HFFc6 (cell line): ENCODE measurements around the gene TMPRSS5. TPM values are rescaled to one million over a fixed set of nuclear protein-coding genes. Genes with fewer than 3 reads are reported as not detected.

Experiments
- DNase-seq: peaks from one replicate; pipeline ENCODE4 v3.0.0-alpha.2; 2018
- H3K27ac Mint-ChIP-seq: 2 replicates; pipeline ENCODE4 v1.8.0; 2020; ENCODE audit warnings: mild to moderate bottlenecking, mixed read lengths
- H3K27me3 Mint-ChIP-seq: 2 replicates; pipeline ENCODE4 v1.8.0; 2021; ENCODE audit warnings: mild to moderate bottlenecking, moderate library complexity, mixed read lengths; ENCODE audit not compliant: insufficient read depth
- H3K36me3 Mint-ChIP-seq: 2 replicates; pipeline ENCODE4 v1.8.0; 2021; ENCODE audit warnings: low read depth, mixed read lengths
- H3K4me1 Mint-ChIP-seq: 2 replicates; pipeline ENCODE4 v1.8.0; 2020; ENCODE audit warnings: low read depth, mixed read lengths
- H3K4me3 Mint-ChIP-seq: 2 replicates; pipeline ENCODE4 v1.8.0; 2020; ENCODE audit warnings: mild to moderate bottlenecking, moderate library complexity, mixed read lengths
- H3K9me3 Mint-ChIP-seq: 2 replicates; pipeline ENCODE4 v1.8.0; 2020; ENCODE audit warnings: mild to moderate bottlenecking, mixed read lengths
- total RNA-seq, 6 experiments: library from RNA; stranded (reverse); fragmentation: NEBNext Ultra II Directional; extraction: Animal tissue kit (Norgen Biotek cat#: 25700); gene quantifications; 2 replicates in 1 of 6; 3 replicates in 5 of 6; pipeline ENCODE4 v1.2.3, GENCODE V29; 2021
- TF ChIP-seq, protein P1 (sequence below): fragments of 200-600 bp; sonication (generic); IDR thresholded peaks from 2 replicates; pipeline ENCODE4 v1.5.0; 2021; ENCODE audit warnings: antibody characterized with exemption, mild to moderate bottlenecking

The TMPRSS5 gene
- total RNA-seq, 6 experiments from 2014 or later: 0.08 to 0.24 TPM; not detected in 4

DNA sequence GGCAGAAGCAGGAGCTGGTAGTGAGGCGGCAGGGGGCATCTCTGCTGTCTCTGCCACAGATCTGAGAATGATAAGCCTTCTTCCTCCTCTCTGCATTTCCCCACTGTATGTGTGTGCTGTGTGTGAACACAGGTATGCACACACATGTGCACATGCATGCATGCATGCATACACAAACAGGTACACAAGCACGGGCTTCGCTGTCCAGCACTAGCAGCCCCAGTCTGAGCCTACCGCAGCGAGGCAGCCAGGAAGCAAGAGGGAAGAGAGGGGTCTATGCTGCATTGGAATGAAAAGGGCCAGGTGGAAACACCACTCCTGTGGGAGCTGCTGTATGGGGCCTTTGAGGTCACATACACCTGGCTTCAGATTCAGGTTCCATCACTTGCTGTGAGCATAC is 62.4 kb downstream of the TMPRSS5 start:
- no peak overlapping the region for H3K27ac Mint-ChIP-seq
- peaks cover 31% of the 10 kb centered on the region for H3K9me3 Mint-ChIP-seq
- no peaks in the 10 kb centered on the region; the same call in 1 of the 2 replicates for H3K27me3 Mint-ChIP-seq
- no peak overlapping the region for H3K4me3 Mint-ChIP-seq
- TF ChIP-seq, protein P1, sequence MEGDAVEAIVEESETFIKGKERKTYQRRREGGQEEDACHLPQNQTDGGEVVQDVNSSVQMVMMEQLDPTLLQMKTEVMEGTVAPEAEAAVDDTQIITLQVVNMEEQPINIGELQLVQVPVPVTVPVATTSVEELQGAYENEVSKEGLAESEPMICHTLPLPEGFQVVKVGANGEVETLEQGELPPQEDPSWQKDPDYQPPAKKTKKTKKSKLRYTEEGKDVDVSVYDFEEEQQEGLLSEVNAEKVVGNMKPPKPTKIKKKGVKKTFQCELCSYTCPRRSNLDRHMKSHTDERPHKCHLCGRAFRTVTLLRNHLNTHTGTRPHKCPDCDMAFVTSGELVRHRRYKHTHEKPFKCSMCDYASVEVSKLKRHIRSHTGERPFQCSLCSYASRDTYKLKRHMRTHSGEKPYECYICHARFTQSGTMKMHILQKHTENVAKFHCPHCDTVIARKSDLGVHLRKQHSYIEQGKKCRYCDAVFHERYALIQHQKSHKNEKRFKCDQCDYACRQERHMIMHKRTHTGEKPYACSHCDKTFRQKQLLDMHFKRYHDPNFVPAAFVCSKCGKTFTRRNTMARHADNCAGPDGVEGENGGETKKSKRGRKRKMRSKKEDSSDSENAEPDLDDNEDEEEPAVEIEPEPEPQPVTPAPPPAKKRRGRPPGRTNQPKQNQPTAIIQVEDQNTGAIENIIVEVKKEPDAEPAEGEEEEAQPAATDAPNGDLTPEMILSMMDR: no peak
- no peaks in the 10 kb centered on the region for H3K36me3 Mint-ChIP-seq
- H3K4me1 Mint-ChIP-seq: no peaks in the 10 kb centered on the region
- DNase-seq: no peak

DNA sequence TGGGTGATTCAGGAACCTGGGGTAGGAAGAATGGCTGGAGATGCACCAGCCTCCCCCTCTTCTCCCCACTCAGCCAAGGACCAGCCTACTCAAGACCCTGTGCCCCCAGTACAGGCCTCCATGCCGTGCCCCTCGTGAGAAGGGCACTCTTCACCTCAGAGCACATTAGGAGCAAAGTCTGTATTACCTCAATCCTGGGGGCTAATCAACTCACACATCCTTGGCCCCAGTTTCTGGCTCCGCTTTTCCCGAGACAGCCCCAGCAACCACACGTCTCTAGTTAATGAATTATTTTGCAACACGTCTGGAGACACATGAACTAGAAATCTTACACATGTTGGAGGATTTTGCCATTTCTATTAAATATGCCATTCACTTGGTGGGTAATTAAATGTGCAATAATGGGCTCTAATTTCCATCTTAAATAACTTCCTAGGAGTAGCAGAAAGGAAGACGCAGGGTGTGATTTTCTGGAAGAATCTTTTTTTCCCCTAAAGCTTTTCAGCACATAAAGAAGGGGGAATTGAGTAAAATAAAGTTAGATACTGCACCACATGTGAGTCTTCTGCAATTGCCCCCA is 63.0 kb downstream of the TMPRSS5 start:
- H3K9me3 Mint-ChIP-seq: peaks cover 29% of the 10 kb centered on the region
- no peak overlapping the region for H3K4me3 Mint-ChIP-seq
- no peaks in the 10 kb centered on the region; the same call in 1 of the 2 replicates for H3K27me3 Mint-ChIP-seq
- no peak for DNase-seq
- H3K4me1 Mint-ChIP-seq: no peaks in the 10 kb centered on the region
- no peak overlapping the region for H3K27ac Mint-ChIP-seq
- TF ChIP-seq, protein P1: no peak
- no peaks in the 10 kb centered on the region for H3K36me3 Mint-ChIP-seq

DNA sequence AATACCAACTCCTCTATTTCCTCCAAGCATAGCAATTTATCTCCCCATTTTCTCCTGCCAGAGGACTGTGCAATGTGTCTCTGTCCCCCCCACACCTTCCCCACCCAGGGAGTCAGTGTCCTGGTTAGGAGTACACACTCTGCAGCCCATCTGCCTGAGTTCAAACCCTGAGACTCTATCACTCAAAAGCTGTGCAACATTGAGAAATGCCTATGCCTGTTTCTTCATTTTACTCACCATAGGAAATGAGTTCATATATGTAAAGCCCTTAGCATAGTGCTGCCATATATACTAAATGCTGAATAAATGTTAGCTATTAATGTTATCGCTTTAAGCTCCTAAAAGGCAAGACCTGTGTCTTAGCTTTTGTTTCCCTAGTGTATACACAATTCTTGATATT is 64.0 kb downstream of the TMPRSS5 start:
- no peaks in the 10 kb centered on the region for H3K4me1 Mint-ChIP-seq
- no peak overlapping the region for H3K27ac Mint-ChIP-seq
- DNase-seq: no peak
- no peak overlapping the region for H3K4me3 Mint-ChIP-seq
- TF ChIP-seq, protein P1: no peak
- peaks cover 33% of the 10 kb centered on the region for H3K9me3 Mint-ChIP-seq
- no peaks in the 10 kb centered on the region; the same call in 1 of the 2 replicates for H3K27me3 Mint-ChIP-seq
- H3K36me3 Mint-ChIP-seq: no peaks in the 10 kb centered on the region

DNA sequence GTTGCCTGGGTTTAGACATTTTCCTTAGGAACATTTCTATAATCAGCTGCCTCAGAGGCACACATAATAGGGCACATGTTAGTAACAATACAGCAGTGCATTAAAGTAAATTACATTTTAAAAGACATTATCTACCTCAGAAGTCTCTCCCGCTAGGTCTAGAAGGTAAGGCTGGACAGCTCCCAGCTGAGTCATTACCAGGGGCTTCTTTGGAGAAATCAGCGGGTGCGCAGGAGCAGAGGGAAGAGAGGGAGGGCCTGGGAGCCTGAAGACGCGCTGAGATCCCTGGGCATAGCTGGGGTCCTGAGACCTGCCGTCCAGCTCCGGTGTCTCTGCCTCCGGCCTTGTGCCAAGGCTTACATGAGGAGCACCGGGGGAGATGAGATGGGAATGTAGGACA is 67.7 kb downstream of the TMPRSS5 start:
- Mint-ChIP-seq H3K27ac (no peak overlapping the region), H3K36me3 (peaks cover 4% of the 10 kb centered on the region; the same call in 1 of the 2 replicates), H3K4me3 (no peak overlapping the region), H3K4me1 (no peaks in the 10 kb centered on the region), H3K9me3 (peaks cover 34% of the 10 kb centered on the region), H3K27me3 (no peaks in the 10 kb centered on the region; the same call in 1 of the 2 replicates)
- TF ChIP-seq, protein P1: no peak
- no peak for DNase-seq

DNA sequence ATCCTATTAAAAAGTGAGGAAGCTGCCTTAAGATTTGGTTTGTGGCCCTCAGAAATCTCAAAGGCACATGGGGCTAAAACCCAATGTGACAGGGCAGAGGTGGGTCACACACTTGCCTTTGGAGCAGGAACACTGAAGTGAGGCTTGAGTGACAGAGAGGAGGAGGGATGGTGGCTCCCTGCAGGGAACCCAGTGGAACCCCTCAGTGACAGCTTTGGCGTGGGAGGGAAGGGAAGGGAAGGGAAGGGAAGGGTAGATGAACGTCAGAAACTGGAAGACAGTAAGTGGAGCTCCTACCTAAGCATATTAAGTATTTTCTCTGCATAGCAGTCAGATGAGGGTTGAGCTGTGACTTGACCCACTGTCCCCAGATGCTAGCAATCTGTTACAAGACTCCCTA is 68.5 kb downstream of the TMPRSS5 start:
- TF ChIP-seq, protein P1: no peak
- no peaks in the 10 kb centered on the region; the same call in 1 of the 2 replicates for H3K27me3 Mint-ChIP-seq
- H3K36me3 Mint-ChIP-seq: peaks cover 4% of the 10 kb centered on the region; the same call in 1 of the 2 replicates
- H3K4me1 Mint-ChIP-seq: no peaks in the 10 kb centered on the region
- H3K9me3 Mint-ChIP-seq: peaks cover 30% of the 10 kb centered on the region
- H3K27ac Mint-ChIP-seq: no peak overlapping the region
- no peak for DNase-seq
- H3K4me3 Mint-ChIP-seq: no peak overlapping the region

Other genes with a start within 250 kb of the TMPRSS5 start
- gene DRD2, start 230.9 kb downstream of the TMPRSS5 start, total RNA-seq: not detected
- gene ZW10, start 67.4 kb upstream of the TMPRSS5 start, total RNA-seq: 10 to 100 TPM; 15.8 to 21.2 (median 18.1) TPM
- gene CLDN25, start 73.5 kb upstream of the TMPRSS5 start, total RNA-seq: not detected
- gene USP28, start 169.3 kb upstream of the TMPRSS5 start, total RNA-seq: 10 to 100 TPM; 15.4 to 21.5 (median 17.8) TPM
- gene HTR3B, start 198.5 kb upstream of the TMPRSS5 start, total RNA-seq: not detected